HepG2 (cell line): ENCODE results near the gene RALY.

Source experiments
- ATF3 ChIP-seq: sonication (generic); formaldehyde crosslinking; IDR thresholded peaks from 2 replicates; pipeline ENCODE4 v1.4.0; 2020; ENCODE audit warnings: missing genetic modification reagents
- CTCF ChIP-seq: sonication (generic); formaldehyde crosslinking; IDR thresholded peaks from 2 replicates; pipeline ENCODE4 v1.5.0; 2020; ENCODE audit warnings: mild to moderate bottlenecking, missing genetic modification reagents, moderate library complexity
- ZSCAN29 ChIP-seq: sonication (generic); formaldehyde crosslinking; conservative IDR thresholded peaks from 2 replicates; pipeline ENCODE4 v1.4.0; 2020; ENCODE audit warnings: mild to moderate bottlenecking, missing genetic modification reagents

GRCh38 chr20:34108616-34109174, 115.0 kb downstream of the RALY start:
- no peak for TF ChIP-seq ATF3 (CRISPR knock-in tag)
- TF ChIP-seq ZSCAN29 (CRISPR knock-in tag) = no peak
- no peak for TF ChIP-seq CTCF (CRISPR knock-in tag)
